ENCODE results near the gene ACE.

The ACE gene

DNA sequence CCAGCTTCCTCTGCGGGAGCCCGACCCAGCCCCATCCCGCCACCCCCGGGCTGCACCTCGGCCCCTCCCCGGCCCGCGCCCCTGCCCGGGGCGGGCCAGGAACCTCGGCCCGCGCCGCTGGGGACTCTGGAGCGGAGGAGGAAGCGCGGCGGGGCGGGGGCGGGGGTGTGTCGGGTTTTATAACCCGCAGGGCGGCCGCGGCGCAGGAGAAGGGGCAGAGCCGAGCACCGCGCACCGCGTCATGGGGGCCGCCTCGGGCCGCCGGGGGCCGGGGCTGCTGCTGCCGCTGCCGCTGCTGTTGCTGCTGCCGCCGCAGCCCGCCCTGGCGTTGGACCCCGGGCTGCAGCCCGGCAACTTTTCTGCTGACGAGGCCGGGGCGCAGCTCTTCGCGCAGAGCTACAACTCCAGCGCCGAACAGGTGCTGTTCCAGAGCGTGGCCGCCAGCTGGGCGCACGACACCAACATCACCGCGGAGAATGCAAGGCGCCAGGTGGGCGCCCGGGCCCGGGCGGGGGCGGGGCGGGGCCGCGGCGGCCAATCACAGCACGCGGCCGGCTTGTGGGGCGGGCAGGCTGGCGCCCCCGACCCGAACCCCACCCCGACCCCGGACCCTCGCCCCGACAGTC, at the start of gene ACE:
Gene ACE, plus strand, starts transcription at position 208 of the 626 bp plus-strand sequence. Its CDS starts 34 bp downstream, at position 242.
- DNase-seq (ENCODE audit: low read depth): no peak

DNA sequence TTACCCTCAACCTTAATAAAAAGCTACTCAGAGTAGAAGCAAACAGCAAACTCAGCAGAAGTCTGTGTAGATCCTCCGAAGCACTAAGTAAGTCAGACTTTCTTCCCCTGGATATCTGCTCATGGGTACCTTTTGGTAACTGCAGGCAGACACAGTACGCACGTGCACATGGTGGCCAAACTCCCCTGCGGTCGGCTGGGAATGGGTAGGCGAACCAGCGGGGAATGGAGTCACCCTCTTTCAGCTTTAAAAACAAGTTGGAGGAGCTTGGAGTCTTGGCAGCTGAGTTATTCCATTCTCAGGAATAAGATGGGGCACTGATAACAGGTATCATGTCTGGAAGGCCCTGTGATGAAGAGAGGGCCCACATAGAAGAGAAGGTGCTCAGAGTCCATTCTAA, 47.1 kb upstream of the ACE start:
- no peak for DNase-seq (ENCODE audit: low read depth)

DNA sequence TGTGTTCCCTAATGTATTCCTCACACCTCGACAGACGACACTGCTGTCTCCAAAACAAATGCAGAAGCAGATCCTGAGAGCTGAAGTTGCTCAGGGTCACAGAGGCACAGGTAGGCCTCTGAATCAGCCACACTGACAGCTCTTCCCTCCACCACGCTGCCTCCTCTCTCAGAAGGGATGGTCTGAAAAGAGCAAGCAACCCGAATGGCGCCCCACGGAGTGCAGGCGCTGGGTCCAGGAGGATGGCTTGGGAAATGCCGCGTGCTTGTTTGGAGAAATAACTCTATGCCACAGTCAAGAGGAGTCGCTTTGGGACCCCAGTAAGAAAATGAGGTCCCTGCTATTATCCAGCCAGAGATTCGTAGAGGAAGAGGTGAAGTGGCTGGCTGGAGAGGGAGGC, 46.6 kb upstream of the ACE start:
- DNase-seq (ENCODE audit: low read depth): no peak

DNA sequence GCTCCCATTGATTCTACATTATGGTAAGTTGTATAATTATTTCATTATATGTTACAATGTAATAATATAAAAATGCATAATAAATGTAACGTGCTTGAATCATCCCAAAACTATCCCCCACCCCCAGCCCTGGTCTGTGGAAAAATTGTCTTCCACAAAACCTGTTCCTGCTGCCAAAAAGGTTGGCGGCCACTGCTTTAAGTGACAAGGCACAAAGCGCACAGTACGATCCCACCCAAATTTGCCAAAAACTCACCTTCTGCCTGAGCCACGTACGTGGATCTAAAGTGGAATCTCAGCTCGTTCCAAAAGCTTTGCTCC, 45.3 kb upstream of the ACE start:
- DNase-seq (ENCODE audit: low read depth): no peak

DNA sequence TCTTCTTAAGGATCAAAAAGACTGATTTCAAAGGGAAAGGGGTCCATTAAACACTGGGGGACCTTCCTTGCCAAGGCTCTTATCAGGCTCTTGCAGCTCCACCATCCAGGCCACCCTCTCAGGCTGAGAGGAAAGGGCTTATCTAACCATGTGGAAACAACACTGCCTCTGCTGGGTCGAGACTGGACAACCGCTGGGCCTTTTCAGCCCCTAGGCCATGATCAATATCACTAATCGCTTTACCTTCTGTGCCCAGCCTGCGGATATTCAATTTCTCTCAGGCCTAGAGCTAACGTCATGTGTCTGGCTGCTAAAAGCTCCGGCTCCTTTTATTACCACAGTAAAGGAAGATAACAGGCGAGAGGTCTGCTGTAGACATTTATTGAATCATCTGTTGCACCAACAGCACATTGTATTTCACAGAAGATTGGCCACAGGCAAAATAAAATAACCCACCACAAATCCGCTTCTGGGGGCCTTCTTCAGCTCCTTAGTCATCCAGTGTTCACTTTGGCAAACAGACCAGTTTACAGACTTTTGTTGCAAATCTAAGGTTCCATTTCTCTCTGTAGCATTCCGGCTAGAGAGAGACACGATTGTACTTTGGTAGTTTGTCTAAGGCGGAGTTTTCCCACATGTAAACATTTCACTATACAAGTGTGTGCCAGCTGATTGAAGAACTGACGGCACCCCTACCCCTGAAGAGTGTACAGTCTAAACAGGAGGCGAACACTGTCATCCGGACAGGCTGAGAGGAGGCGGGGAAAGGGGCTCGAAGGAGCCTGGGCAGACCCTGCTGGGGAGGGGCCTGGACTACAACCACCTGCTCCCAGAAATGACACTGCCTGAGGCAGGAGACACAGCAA, 44.7 kb upstream of the ACE start:
- no peak for DNase-seq (ENCODE audit: low read depth)

DNA sequence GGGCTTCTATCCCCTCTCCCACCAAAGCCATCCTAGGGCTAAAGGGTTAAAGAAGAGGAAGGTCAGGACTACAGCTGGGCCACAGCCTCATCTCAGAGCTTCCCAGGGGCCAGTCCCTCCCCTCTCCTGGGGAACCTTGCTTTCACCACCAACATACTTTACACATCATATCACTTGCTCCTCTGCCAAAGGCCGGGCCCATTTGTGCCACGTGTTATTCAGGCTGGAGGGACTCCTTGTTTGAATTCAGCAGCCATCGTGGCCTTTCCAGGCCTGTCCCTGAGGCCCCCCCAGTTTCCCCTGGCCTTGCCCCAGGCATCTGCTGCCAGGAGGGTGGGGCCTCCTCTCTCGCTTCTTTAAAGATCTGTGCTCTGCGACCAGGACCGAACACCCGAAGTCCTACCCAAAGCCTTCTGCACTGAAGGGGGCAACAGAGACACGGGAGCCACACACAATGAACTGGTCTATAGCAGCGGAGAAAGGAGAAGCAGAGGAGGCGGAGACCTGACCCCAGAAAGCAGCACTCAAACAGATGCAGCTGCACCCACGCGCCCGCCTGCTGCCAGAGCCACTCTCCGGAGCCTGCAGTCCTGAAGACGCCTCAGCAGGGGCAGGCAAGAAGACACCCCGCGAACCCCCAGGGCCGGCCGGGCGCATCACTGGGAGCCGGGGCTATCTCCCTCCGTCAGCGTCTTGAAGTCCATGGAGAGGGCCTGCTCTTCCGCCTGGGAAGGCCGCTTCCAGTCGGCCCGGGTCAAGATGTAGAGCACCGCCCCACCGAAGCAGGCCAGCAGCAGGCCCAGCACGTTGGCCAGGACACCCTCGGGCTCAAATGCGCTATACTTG, 42.9 kb upstream of the ACE start:
- no peak for DNase-seq (ENCODE audit: low read depth)

DNA sequence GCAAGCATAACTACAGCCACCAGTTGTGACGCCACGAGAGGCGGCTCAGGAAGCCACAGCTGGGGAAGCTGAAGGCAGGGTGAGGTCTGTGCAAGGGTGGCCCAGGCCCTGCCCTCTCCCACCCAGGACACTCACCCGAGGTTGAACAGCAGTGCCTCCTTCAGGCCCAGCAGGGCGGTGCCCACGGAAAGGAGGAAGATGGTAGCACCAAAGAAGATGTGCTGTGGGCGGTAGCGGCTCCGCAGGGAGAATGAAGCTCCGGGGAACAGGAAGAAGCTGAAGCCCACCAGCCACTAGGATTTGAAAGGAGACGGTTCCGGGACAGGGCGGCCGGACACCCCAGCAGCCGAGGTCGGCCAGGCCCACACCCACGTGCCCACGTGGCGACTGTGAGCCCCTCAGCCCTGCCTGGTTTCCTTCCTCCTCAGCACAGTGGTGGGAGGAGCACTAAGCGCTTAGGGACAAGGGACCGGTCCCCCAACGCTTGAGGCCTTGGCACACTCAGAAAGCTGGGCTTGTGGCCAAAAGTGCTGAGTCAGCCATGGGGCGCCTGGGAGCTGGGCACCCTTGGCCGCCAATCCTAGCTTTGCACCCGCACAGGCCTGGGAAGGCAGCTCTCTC, 41.8 kb upstream of the ACE start:
- no peak for DNase-seq (ENCODE audit: low read depth)

DNA sequence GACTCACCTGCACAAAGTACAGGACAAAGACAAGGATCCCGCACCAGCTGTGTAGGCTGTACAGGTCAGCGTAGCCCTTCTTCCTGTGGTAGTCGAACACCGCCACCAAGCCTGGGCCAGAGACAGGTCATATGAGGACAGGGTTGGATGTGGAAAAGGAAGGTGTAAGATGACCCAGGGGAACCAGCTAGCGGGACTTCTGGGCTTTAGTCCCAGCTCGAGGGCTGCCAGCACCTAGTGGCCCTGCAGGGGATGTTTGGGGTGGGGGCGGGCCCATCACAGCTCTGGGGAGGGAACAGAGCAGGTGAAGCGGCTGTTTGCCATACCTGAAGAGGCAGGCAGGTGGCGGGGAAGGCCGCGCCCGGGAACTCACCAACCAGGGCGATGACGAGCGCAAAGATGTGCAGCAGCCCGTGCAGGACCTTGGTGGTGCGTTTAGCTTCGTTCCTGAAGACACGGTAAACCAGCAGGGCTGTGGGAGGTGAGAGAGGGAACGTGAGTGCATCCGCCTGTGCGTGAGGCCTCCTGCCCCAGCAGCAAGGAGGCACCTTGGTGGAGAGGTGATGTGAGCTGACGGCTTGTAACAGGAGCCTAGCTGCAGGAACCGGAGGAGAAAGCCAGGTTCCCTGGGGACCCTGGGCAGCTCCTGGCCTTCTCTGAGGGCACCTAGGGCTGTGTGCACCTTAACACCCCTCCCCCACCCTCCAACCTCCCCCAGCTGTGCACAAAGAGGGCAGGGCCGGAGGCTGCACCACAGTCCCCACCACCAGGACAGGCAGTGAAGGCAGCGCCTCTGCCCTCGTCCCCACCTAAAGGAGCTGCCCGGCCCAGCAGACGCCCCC, 41.0 kb upstream of the ACE start:
- no peak for DNase-seq (ENCODE audit: low read depth)

DNA sequence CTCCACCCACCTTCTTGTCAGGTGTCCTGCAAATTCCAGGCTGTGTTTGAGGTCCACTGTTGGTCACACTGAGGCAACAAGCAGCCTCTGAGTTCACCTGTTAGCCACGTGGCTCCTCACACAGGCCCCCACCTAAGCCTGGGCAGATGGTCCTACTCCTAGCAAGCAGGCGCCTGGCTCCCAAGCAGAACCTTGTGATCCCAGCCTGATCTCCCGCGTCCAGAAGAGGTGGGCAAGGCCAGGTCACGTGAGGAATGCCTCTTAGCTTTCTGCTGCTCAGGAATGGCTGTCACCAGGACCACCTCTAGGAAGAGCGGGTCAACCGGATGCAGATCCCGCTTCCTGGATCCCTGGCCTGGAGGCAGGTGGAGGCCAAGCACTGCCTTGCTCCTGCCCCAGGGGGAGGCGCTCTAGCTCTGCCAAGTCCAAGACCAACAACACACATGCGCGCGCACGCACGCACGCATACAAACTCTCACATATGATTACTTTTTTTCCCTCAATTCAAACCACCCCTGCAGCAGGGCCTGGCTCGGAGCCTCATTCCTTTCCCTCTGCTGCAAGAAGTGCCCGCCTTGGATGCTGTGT, 40.2 kb upstream of the ACE start:
- no peak for DNase-seq (ENCODE audit: low read depth)

DNA sequence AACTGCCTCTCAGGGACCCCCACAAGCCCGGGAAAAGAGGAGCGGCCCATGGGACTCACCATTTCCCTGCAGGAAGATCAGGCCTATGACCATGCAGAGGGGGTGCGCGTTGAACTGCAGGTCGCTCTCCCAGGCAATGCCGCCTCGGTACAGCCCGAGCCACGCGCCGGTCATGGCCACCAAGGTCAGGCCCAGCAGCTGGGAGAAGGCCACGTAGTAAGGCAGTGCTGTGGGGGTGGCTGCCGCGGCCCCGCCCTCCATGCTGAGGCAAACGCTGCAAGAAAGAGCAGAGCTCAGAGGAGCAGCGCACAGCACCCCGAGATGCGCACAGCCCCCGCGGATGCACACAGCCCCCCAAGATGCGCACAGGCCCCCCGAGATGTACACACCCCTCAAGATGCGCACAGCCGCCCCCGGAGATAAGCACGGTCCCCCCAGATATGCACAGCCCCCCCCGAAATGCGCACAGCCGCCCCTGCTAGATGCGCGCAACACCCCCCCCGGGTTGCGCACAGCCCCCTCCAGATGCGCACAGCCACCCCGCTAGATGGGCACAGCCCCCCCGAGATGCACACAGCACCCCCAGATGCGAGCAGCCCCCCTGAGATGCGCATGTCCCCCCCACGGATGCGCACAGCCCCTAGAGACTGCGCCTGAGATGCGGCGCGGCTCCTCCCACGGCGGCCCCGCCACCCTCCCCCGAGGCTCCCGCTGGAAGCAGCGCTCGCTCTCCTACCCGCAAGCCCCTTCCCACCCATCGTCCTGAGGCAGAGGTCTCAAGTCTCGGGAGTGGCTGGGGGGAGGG, 39.4 kb upstream of the ACE start:
- DNase-seq (ENCODE audit: low read depth): no peak

DNA sequence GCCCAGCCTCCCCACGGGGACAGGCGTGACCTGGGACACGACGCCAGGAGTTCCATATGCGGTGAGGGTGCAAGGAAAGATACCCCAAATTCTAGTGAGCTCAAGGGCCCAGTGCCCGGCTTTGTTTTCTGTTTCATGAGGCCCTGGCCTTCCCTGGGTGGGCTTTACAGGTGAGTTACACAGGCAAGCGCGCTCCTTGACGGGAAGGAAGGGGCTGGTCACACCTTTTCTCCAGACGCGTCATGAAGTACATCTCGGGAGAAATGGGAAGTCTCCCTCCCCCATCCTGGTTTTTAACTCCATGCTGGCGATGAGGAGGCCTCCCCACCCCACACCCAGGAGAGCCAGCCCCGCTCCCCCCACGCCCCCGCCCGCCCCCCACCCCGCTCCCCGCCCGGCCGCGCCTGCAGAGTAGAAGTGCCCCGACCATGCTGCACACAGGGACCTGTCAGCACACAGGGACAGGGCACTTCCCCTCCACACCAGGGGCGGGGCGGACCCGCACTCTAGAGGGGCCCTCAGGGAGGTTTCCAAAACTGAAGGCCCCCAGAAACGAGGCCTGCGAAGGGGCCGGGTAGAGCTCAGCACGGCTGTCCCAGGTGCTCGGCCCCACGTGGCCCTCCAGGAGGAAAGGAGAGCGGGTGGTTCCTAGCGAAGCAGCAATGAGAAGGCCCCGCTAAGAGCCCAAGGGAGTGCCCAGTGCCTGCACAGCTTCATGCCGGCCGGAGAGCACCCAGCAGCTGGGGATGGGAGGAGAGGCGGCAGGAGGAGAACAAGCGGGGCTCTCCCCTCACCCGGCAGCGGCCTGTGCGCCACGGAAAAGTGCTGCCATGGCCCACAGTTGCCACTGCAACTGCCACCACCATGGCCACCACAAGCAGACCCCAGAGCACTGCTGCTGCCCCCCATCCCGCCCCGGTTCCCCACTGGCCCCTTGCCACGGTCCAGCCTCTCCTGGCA, 38.5 kb upstream of the ACE start:
- DNase-seq (ENCODE audit: low read depth): no peak

DNA sequence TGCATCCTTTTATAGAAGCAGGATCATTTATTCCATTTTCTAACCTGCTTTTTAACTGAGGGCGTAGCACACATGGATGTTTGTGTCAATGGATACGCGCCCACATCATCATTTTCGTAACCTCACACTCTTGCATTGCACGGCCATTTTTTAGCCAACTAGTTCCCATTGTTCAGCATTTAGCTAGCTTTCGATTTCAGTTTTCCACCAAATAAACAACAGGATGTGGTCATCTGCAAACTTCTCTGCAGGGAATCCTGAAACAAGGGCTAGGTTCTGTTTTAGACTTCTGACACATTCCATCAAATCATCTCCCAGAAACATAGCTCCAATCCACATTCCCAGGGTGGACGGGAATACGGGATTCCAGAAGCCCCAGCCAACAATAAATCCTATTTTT, 37.2 kb upstream of the ACE start:
- DNase-seq (ENCODE audit: low read depth): no peak

DNA sequence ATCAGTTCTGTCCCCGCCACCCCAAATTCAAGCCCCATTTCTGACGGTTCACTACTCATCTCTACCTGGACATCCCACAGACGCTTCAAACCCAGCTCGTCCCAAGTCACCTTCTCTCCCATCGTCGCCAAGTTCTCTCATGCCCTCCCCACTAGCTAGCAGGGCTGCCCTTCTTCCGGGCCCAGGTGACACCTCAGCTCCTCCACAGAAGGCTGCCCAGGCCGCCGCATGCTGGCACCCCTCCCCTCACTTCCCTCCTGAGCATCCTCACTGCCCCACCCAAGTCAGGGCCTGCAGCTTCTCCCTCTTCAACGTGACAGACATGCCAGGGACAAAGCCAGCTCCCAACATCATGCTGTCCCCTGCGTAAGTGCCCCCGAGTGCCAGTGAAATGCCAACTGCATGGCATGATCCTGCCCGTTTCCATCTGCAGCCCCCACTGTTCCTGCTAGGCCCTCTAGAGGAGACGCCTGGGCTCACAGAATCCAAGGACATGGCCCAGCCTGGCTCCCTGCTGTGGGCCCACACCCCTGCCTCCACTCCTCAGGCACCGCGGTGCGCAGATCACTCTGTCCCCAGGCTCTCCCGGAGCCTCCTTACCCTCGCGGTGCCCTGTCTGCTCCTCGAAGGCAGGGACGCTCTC, 36.6 kb upstream of the ACE start:
- no peak for DNase-seq (ENCODE audit: low read depth)

DNA sequence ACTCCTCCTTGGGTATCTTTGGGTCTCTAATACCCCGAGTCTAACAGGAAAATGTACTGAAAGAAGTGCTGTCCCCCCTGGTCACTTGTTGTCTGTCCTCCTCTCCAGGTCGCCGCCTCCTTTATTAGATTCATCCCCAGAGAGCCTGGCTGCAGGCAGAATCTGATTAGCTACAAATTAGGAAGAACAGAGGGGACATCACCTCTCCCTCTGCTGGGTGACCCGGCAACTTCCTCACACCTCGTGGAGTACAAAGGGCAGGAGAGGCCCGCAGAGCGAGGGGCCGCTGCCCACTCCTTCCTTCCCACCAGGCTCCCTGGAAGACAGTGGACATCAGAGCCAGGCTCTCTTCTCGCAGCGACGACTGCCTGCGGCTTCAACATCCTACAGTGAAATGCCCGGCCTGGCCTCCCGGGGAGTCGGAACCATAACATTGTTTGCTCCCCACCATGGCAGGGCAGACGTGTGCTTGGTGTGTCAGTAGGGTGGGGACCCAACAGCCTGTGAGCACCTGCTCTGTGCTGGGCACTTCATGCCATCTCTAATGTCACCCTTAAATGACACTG, 36.0 kb upstream of the ACE start:
- no peak for DNase-seq (ENCODE audit: low read depth)

DNA sequence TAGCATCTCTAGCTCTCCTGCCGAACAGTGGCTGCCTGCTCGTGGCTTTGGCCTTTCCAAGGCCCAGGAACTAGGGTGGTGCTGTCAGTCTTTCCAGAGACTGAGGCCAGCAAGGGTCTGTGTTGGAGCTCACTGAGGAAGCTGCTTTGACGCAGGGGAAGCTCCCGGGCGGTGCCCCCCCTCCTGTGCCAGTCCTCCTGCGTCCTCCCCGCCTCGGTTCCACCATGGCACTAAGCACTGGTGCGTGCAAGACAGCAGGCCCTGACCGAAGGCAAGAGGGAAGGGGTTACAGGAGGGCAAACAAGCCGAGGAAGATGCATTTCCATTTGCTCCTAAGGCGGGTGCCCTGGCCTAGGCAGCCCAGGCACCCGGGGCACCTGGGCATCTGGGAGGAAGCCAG, 35.2 kb upstream of the ACE start:
- no peak for DNase-seq (ENCODE audit: low read depth)

DNA sequence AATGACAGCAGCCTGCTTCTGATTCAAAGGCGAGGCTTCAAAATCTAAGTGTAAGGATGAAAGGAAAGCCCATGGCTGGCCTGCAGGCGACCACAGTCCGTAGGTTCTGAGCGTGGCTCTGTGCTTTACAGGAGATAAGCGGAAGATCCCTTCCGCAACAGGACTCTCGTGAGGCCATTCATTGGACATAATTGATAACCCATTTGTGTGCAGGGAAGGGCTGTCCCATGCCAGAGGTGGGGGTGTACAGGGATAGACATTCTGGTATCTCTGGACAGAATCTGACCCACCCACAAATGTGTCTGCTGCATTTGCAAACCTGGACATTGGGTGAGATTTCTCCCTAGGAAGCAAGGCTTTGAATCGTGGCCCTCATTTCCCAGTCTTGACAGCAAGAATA, 34.8 kb upstream of the ACE start:
- no peak for DNase-seq (ENCODE audit: low read depth)

DNA sequence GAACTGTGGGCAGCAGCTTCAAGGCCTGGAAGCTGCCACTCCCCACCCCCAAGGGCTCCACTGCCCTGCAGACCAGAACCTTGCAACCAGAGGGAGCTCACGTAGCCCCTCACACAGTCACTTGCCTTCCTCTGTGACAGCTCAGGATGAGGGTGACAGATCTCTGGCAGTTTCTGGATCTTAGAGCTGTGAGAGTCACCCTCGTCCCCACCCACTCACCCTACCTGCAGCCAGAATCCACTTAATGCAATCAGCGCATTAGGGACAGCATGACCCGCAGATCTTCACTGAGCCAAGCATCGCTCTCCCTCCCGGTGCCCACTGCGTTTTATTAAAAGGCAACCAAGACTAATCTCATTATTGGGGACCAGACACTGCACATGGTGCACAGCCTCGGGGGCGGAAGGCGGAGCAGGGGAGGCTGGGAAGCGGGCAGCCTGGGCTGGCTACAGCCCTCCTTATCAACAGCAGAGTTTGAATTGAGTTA, 34.3 kb upstream of the ACE start:
- no peak for DNase-seq (ENCODE audit: low read depth)

DNA sequence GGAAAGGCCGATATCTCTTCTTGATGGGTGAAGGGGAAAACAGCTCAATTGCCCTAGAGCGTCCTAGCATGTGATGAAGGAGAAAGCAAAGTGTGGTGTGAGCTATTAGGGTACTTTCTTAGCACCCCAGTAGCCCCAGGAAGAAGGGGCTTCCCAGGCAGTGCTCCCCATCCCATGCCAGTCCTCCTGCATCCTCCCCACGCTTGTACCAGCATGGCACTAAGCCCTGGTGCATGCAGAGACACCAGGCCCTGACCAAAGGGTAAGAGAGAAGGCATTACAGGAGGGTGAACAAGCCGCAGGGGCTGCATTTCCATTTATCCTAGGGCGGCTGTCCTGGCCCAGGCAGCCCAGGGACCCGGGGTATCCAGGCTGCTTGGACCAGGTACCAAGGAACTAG, 33.8 kb upstream of the ACE start:
- DNase-seq (ENCODE audit: low read depth): no peak
